Chondrocyte (in vitro differentiated cells): Measurements from ENCODE around the gene TNIK. TPM values are rescaled to one million over a fixed set of nuclear protein-coding genes. Genes with fewer than 3 reads are reported as not detected.

Experiments used
- DNase-seq: peaks from one replicate; pipeline ENCODE4 v3.0.0; 2021; ENCODE audit warnings: mixed read lengths, low spot score
- H3K27ac Mint-ChIP-seq: one replicate; pipeline ENCODE4 v1.8.0; 2021; ENCODE audit warnings: mild to moderate bottlenecking, moderate library complexity, mixed read lengths; ENCODE audit not compliant: unreplicated experiment
- H3K27me3 Mint-ChIP-seq: 2 replicates; pipeline ENCODE4 v1.8.0; 2021; ENCODE audit warnings: low read depth, mixed read lengths
- H3K36me3 Mint-ChIP-seq: 2 replicates; pipeline ENCODE4 v1.8.0; 2021; ENCODE audit warnings: low read depth, mixed read lengths
- H3K4me1 Mint-ChIP-seq: 2 replicates; pipeline ENCODE4 v1.8.0; 2021; ENCODE audit warnings: low read depth, mild to moderate bottlenecking, mixed read lengths
- H3K4me3 Mint-ChIP-seq: one replicate; pipeline ENCODE4 v1.8.0; 2021; ENCODE audit warnings: mild to moderate bottlenecking, moderate library complexity, mixed read lengths; ENCODE audit not compliant: unreplicated experiment
- H3K9me3 Mint-ChIP-seq: 2 replicates; pipeline ENCODE4 v1.8.0; 2021; ENCODE audit warnings: low read depth, mixed read lengths
- total RNA-seq: library from RNA; stranded (reverse); gene quantifications from 3 replicates; pipeline ENCODE4 v1.2.1, GENCODE V29; 2021
- TF ChIP-seq, protein P1 (sequence below): fragments of 200-600 bp; sonication (generic); IDR thresholded peaks from 2 replicates; pipeline ENCODE4 v1.5.0; 2021; ENCODE audit warnings: antibody characterized with exemption, mild to moderate bottlenecking, moderate library complexity

Gene TNIK
- total RNA-seq, 1 donor from 2014 or later = 17.5 TPM

DNA sequence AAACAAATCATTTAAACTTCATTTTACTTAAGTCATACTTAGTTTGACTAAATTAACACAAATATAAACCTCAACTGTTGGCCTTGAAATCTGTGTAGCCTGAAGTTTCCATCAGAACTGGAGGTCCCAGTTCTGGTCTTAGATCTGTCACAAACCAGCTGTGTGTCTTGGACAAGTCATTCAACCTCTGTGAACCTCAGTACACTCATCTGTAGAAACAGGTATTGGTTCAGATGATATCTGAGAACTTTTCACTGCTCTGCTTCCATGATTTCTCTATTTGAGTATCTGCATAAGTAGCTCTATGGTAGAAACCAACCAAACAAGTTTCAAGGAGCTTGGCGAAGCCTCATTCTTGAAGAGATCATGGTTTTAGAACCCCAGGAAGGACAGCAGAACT is 373.3 kb downstream of the TNIK start:
- Mint-ChIP-seq H3K9me3 (no peaks in the 10 kb centered on the region), H3K27ac (no peak overlapping the region), H3K4me3 (no peak overlapping the region), H3K36me3 (peaks cover 25% of the 10 kb centered on the region), H3K27me3 (no peaks in the 10 kb centered on the region), H3K4me1 (peaks cover 23% of the 10 kb centered on the region)
- TF ChIP-seq, protein P1, sequence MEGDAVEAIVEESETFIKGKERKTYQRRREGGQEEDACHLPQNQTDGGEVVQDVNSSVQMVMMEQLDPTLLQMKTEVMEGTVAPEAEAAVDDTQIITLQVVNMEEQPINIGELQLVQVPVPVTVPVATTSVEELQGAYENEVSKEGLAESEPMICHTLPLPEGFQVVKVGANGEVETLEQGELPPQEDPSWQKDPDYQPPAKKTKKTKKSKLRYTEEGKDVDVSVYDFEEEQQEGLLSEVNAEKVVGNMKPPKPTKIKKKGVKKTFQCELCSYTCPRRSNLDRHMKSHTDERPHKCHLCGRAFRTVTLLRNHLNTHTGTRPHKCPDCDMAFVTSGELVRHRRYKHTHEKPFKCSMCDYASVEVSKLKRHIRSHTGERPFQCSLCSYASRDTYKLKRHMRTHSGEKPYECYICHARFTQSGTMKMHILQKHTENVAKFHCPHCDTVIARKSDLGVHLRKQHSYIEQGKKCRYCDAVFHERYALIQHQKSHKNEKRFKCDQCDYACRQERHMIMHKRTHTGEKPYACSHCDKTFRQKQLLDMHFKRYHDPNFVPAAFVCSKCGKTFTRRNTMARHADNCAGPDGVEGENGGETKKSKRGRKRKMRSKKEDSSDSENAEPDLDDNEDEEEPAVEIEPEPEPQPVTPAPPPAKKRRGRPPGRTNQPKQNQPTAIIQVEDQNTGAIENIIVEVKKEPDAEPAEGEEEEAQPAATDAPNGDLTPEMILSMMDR = no peak
- no peak for DNase-seq

DNA sequence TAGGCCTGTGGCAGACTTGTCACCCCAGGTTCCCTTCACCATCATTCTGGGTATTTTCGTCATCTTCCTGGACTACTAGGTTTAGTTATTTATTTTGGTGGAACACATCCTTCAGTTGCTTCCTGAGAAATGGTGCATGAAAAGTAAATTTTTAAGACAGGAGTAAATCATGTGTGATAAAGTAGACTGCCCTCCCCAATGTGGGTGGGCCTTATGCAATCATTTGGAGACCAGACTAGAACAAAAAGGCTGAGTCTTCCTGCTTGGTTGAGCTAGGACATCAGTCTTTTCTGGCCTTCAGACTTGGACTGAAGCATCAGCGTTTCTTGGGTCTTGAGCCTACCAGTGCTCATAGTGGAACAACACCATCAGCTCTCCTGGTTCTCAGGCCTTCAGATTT is 382.9 kb downstream of the TNIK start:
- TF ChIP-seq, protein P1 = no peak
- Mint-ChIP-seq H3K4me1 (peaks cover 6% of the 10 kb centered on the region), H3K4me3 (no peak overlapping the region), H3K9me3 (no peaks in the 10 kb centered on the region), H3K27me3 (no peaks in the 10 kb centered on the region), H3K36me3 (peaks cover 25% of the 10 kb centered on the region), H3K27ac (no peak overlapping the region)
- DNase-seq = no peak

DNA sequence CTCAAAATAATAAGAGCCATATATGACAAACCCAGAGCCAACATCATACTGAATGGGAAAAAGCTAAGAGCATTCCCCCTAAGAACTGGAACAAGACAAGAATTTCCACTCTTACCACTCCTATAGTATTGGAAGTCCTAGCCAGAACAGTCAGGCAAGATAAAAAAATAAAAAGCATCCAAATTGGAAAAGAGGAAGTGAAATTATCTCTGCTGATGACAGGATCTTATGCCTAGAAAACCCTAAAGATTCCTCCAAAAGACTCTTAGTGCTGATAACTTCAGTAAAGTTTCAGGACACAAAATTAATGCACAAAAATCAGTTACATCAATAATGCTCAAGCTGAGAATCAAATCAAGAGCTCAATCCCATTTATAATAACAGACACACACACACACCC is 387.8 kb downstream of the TNIK start:
- TF ChIP-seq, protein P1 = no peak
- H3K27me3 Mint-ChIP-seq = no peaks in the 10 kb centered on the region
- no peak overlapping the region for H3K4me3 Mint-ChIP-seq
- no peaks in the 10 kb centered on the region for H3K9me3 Mint-ChIP-seq
- DNase-seq = no peak
- H3K36me3 Mint-ChIP-seq = peaks cover 13% of the 10 kb centered on the region
- H3K4me1 Mint-ChIP-seq = peaks cover 6% of the 10 kb centered on the region
- no peak overlapping the region for H3K27ac Mint-ChIP-seq

DNA sequence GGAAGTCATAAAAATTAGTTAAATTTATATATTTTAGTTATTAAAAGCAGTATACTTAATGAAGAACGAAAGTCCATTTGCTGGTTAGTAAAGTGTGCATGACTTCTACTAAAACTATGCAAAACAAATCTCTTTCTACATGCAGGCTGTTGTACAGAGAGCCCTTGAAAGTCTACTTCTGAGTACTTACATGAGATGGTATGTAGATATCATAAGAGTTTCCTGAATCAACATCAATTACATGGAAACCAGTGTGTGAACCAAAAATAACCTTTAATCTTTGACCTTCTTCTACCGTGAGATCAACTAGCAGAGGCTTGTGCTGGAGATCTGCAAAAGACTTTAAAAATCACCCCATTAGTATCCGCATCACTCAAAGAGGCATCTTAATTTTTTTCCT is 391.5 kb downstream of the TNIK start:
- TF ChIP-seq, protein P1 = no peak
- no peak overlapping the region for H3K4me3 Mint-ChIP-seq
- no peaks in the 10 kb centered on the region for H3K4me1 Mint-ChIP-seq
- H3K27me3 Mint-ChIP-seq = no peaks in the 10 kb centered on the region
- no peak overlapping the region for H3K27ac Mint-ChIP-seq
- no peaks in the 10 kb centered on the region for H3K9me3 Mint-ChIP-seq
- DNase-seq = no peak
- peaks cover 18% of the 10 kb centered on the region for H3K36me3 Mint-ChIP-seq

DNA sequence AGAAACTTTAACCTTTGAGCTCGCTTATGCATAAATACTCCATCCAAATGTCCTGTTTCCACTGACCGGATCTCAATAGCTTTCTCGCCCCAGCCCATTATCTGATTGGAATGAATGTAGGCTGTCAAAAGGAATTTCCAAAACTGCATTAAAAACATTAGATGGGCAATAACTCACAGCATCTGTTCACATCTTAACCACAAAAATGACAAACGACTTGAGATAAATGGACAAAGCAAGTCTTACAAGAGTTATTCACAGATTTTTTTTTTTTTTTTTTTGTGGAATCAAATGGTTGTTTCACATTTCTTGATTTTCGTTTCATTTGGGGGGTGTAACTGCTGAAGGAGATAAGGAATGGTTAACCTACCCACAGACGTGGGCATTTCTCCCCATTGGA is 394.0 kb downstream of the TNIK start:
- H3K9me3 Mint-ChIP-seq = no peaks in the 10 kb centered on the region
- no peak overlapping the region for H3K27ac Mint-ChIP-seq
- H3K4me3 Mint-ChIP-seq = no peak overlapping the region
- peaks cover 25% of the 10 kb centered on the region for H3K36me3 Mint-ChIP-seq
- no peaks in the 10 kb centered on the region for H3K4me1 Mint-ChIP-seq
- no peak for DNase-seq
- no peaks in the 10 kb centered on the region for H3K27me3 Mint-ChIP-seq
- TF ChIP-seq, protein P1 = no peak
